A549 (cell line): ENCODE measurements around the gene PGBD5.

Experiments
- BCL3 ChIP-seq: fragments of >200 bp; sonication (Bioruptor Twin); formaldehyde crosslinking; IDR thresholded peaks from 3 replicates; pipeline ENCODE4 v1.6.1; 2016
- CTCF ChIP-seq: fragments of >200 bp; sonication (Bioruptor Twin); formaldehyde crosslinking; IDR thresholded peaks from 3 replicates; pipeline ENCODE4 v1.5.1; 2016

GRCh38 chr1:230314142-230314470 lies 112.0 kb downstream of the PGBD5 start:
- TF ChIP-seq CTCF (no peak), BCL3 (no peak)
